Fibroblast of mammary gland (primary cell): Measurements from ENCODE around the gene FAM227B.

Experiments used
- DNase-seq: peaks from one replicate; pipeline ENCODE4 v3.0.0-alpha.2; 2010; ENCODE audit warnings: low read depth
- H3K4me3 ChIP-seq: 2 replicates; pipeline ENCODE4 v1.5.1; 2011; ENCODE audit warnings: low read depth, mild to moderate bottlenecking, low read length, moderate library complexity; ENCODE audit not compliant: control insufficient read depth
- TF ChIP-seq, protein P1 (sequence below): conservative IDR thresholded peaks from 2 replicates; pipeline ENCODE4 v1.5.1; 2011; ENCODE audit warnings: low read depth, low read length, inconsistent platforms; ENCODE audit not compliant: control insufficient read depth, insufficient read depth

FAM227B gene

DNA sequence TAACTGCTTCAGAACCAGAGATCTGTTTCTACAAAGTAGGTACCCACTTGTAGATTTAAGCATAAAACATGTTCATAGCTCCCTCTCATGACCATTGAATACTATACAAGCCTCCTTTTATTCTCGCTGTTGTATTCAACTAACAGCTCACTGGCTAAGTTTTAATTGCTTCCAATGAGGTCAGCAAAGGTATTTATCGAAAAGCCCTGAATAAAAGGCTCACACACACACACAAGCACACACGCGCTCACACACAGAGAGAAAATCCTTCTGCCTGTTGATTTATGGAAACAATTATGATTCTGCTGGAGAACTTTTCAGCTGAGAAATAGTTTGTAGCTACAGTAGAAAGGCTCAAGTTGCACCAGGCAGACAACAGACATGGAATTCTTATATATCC, 197.6 kb downstream of the FAM227B start, which contains the start of gene FGF7:
FGF7 (plus strand) TSS at position 222 of the 400 bp plus-strand sequence. CDS start 1,056 bp downstream, outside the sequence.
- peak within 1 kb of the TSS; percentile 74 for H3K4me3 ChIP-seq
- TF ChIP-seq, protein P1, sequence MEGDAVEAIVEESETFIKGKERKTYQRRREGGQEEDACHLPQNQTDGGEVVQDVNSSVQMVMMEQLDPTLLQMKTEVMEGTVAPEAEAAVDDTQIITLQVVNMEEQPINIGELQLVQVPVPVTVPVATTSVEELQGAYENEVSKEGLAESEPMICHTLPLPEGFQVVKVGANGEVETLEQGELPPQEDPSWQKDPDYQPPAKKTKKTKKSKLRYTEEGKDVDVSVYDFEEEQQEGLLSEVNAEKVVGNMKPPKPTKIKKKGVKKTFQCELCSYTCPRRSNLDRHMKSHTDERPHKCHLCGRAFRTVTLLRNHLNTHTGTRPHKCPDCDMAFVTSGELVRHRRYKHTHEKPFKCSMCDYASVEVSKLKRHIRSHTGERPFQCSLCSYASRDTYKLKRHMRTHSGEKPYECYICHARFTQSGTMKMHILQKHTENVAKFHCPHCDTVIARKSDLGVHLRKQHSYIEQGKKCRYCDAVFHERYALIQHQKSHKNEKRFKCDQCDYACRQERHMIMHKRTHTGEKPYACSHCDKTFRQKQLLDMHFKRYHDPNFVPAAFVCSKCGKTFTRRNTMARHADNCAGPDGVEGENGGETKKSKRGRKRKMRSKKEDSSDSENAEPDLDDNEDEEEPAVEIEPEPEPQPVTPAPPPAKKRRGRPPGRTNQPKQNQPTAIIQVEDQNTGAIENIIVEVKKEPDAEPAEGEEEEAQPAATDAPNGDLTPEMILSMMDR = peak; percentile 33
- DNase-seq = peak; percentile 91

DNA sequence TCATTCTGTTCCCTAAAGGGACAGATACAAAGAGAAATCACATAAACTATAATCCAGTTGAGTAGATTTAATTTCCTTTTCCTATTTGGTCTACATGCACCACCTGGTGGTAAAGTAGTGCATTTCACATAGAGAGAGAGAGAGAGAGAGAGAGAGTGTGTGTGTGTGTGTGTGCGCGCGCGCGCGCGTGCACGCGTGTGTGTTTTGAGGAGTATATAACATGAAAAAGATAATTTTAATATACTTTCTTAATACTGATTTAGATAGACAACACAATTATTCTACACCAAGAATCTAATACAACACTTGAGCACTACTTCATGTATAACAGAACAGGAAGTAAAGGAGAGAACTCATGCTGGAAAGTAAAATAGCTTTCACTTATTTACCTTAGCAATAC, 198.6 kb downstream of the FAM227B start:
- H3K4me3 ChIP-seq = no peak overlapping the region
- peak; percentile 82 for DNase-seq
- TF ChIP-seq, protein P1 = peak; percentile 80

DNA sequence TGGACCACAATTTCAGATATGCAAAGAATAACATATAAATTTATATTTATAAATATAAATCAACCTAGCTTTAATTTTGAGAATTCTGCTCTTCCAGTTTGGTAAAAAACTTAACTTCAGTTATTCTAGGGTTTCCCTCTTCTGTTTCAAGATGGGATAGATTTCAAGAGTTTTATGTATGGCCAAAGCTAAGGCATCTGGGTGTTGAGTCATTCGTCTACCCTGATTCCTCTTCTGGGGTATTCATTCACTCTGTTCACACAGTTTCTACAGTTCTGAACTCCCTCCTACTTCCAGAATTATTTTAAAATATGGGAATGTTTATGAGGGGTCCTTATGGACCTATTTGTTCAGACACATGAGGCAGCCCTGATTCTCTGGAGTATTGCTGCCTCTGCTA, 201.8 kb downstream of the FAM227B start:
- DNase-seq = no peak
- no peak overlapping the region for H3K4me3 ChIP-seq
- TF ChIP-seq, protein P1 = no peak

DNA sequence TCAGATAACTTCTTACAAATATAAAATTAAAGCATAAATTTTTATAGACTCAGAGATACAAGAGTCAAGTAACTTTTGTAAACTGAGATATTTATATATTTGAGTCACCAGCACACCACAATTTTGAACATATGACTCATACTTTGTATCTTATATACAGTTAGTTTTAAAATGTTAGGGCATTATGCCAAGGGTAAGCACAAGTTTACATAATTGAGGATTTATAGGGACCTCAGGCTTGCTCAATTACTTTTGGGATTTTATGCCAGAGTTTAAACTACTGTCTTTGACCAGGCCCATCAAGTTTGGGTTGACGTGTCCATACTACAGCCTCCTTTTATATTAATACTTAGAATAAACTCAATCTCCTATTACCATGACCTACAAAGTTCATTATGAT, 205.0 kb downstream of the FAM227B start:
- TF ChIP-seq, protein P1 = no peak
- DNase-seq = peak; percentile 91

DNA sequence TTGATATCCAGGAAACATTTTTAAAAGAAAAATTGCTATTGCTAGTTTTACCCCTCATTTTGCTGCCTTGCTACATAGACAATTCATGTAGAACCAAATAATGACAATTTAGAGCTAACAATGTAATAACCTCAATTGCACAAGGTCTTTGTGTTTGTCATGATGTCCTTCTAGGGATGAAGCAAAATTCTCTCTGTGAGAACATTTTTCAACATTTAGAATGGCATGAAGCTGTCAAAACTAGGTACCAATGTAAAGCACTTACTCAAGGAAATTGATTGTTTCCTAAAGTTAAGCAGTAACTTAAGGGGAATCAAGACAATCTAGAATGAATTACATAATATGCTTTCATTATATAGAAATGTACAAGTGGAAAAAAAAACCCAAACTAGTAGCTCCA, 205.5 kb downstream of the FAM227B start:
- TF ChIP-seq, protein P1 = no peak
- DNase-seq = no peak
- no peak overlapping the region for H3K4me3 ChIP-seq

More for the DNA sequence above, 205.0 kb downstream of the FAM227B start:
- H3K4me3 ChIP-seq = no peak overlapping the region

DNA sequence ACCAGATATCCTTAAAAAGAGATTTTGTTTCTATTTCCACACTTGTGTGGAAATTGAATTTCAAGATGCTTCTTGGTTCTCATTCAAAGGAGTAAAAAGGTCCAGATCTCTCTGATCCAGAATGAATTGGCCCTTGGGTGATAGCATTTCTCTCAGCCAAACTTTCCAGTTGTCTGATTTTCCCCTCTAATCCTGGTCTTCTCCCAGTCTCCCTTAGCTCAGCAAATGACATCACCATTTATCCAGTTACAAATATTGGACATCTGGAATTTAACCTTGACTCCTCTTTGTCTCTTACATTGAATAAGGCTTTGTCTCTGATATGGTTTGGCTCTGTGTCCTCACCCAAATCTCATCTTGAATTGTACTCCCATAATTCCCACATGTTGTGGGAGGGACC, 207.8 kb downstream of the FAM227B start:
- TF ChIP-seq, protein P1 = no peak
- H3K4me3 ChIP-seq = no peak overlapping the region
- DNase-seq = no peak

DNA sequence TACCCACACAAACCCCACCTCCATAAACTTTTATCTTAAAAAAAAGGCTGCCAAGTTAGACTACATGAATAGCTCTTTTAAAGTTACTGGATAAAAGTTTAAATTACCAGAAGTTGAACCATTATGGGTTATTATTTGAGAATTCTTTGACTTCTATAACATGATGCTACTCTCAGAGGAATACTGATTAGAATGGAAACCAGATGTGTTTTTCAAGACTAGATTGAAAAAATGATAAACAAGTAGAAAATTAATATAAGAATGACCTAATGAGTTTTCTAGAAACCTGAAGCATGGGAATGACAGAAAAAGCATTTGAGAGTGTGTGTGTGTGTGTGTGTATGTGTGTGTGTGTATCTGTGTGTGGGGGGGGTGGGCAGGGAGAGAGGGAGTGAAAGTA, 210.0 kb downstream of the FAM227B start:
- TF ChIP-seq, protein P1 = no peak
- no peak overlapping the region for H3K4me3 ChIP-seq
- peak; percentile 56 for DNase-seq
